Measurements from ENCODE around the gene UNK.

GRCh38 chr17:75756451-75757085 is 28.0 kb upstream of the UNK start:
- TF ChIP-seq CTCF (conservative IDR thresholded peaks at IDR 0.05; ENCODE audit: low read length), result no peak
- TF ChIP-seq EZH2phosphoT487 (IDR thresholded peaks at IDR 0.05; ENCODE audit: borderline replicate concordance, low read depth, low read length), result no peak

All from OCI-LY7 (cell line).